GM18951 (cell line): Measurements from ENCODE around the gene ASCL4.

ENCODE experiments used
- POLR2A ChIP-seq: IDR thresholded peaks from 4 replicates; pipeline ENCODE4 v1.6.1; 2011; ENCODE audit warnings: mild to moderate bottlenecking; ENCODE audit not compliant: insufficient read length, insufficient read depth; ENCODE audit errors: extremely low read depth
- in situ Hi-C: fragments of 300-500 bp; cut with MboI; formaldehyde crosslinking; loops from one replicate; pipeline ENCODE4 v1.12.0; 2022; ENCODE audit warnings: low sequenced_read_pairs, mixed read lengths, inconsistent platforms; ENCODE audit not compliant: unreplicated experiment

Gene ASCL4

DNA sequence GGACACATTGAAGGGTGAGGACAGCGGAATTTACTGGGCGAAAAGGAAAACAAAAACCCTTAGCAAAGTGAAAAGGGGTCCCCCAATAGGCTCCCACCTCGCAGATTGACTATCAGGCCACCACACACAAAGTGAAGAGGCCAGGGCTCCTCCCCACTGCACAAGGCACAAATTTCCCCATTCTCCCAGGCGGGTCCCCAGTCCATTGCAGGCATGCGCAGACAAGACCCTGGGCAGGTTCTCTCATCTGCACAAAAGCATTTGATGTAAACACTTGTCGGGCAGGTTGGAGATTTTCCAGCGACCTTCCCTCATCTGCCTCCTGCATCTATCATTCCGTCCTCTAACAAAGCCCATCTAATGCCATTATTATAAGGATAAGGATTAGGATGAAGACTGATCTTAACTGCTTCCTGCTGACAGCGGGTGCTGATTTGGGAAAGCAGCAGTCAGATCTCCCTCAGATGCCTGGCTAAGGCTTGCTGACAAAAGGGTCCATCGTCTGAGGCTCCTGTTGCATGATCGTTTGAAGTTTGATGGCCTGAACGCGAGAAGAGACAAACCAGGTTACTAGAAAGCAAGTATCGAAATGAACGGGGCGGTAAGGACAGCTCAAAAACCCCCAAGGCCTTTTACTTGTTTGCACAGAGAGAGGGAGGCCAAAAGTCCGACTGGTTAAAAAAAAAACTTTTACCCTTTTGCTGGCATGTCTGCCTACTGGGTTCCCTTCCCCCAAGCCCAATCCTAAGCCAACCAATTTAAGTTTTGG is 14.4 kb downstream of the ASCL4 start:
- in situ Hi-C loops = no loop called here
- no peak for TF ChIP-seq POLR2A

- no peak for TF ChIP-seq POLR2A
- in situ Hi-C loops = no loop called here
These were observed 17.1 kb downstream of the ASCL4 start for GRCh38 chr12:107791465-107792089.

- in situ Hi-C loops = no loop called here
- TF ChIP-seq POLR2A = no peak
These were observed 19.9 kb downstream of the ASCL4 start for GRCh38 chr12:107794451-107794850.

DNA sequence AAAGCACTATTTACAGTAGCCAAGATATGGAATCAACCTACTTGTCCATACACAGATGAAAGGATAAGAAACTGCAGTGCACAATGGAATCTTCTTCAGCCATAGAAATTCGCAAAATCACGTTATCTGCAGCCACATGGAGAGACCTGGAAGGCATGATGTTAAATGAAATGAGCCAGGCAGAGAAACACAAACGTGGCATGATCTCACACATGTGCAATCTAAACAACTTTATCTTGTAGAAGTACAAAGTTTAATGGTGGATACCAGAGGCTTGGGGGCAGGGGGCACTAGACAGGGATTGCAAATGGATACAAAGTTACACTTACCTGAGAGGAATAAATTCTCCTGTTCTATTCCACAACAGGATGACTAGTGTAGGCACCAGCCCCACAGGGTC is 24.1 kb downstream of the ASCL4 start:
- no peak for TF ChIP-seq POLR2A
- in situ Hi-C loops = no loop called here

- in situ Hi-C loops = no loop called here
These were observed 26.6 kb downstream of the ASCL4 start for GRCh38 chr12:107801150-107801549.

GRCh38 chr12:107803092-107803491 is 28.6 kb downstream of the ASCL4 start:
- in situ Hi-C loops = no loop called here
- no peak for TF ChIP-seq POLR2A

More at GRCh38 chr12:107801150-107801549, 26.6 kb downstream of the ASCL4 start:
- no peak for TF ChIP-seq POLR2A

DNA sequence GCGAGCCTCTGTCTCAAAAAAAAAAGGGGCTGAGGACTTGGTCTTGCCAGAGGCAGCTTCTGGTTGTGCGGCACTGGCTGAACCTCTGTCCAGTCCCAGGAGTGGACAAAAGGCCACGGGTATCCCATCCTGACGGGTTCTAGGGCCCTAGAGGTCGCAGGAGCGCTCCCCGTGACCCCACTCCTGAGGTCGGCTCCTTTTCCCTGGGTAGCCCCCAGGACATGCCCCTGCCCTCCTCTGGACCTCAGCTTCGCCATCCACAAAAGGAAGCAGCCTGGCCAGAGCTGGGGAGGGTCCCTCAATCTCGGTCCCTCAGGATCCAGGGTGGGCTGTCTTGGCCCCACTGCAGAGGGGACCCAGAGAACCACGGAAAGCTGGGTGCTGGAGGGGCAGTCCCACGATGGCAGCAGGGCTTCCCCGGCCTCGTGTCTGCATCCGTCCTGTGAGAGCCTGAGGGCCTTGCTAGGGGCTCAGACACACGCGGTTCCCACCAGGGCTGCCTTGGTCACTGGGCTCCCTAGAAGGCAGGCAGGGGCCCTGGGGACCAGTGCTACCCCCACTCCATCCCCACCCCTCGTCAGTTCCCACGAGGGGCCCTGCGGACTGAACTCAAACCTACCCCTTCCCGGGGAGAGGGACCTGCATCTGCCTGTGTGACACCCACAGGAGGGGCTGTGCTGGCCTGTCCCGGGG is 31.1 kb downstream of the ASCL4 start:
- in situ Hi-C loops = no loop called here
- TF ChIP-seq POLR2A = no peak

DNA sequence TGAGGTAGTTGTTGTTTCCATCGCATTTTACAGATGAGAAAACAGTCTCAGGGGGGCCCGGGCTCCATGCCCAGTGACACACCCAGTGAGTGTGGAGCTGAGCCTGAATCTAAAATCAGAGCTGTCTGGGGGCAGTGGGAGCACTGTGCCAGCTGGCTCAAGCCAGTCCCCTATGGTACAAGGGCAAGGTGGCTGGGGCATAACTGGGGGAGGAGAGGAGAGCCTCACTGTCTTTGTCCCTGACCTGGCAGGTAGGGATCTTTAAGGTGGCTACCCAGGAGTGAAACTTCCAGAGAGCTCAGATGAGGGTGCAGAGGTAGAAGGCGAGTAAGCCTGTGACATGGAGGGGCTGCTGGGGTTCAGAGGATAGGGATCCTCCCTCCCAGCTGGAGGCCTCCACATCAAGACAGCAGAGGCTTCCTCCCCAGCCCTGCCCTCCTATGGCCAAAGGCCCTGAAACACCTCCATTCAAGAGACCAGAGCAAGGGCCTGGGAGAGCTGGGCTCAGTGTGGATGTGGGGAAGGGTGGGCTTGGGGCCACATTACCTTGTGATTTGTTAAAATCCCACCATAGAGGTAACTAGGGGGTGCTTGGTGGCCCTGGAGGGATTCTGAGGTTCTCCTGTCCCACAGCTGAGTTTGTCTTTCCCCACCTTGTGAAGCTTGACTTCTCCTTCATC is 33.1 kb downstream of the ASCL4 start:
- in situ Hi-C loops = no loop called here
- no peak for TF ChIP-seq POLR2A

- in situ Hi-C loops = no loop called here
- no peak for TF ChIP-seq POLR2A
These were observed 42.7 kb downstream of the ASCL4 start for GRCh38 chr12:107817250-107817649.

GRCh38 chr12:107818984-107819383 is 44.5 kb downstream of the ASCL4 start:
- in situ Hi-C loops = no loop called here
- no peak for TF ChIP-seq POLR2A

GRCh38 chr12:107822356-107822755 is 47.9 kb downstream of the ASCL4 start:
- in situ Hi-C loops = no loop called here
- TF ChIP-seq POLR2A = no peak
